Gastrocnemius medialis (tissue), 4 donors: ENCODE results near the gene UBC.

Source experiments
- CTCF ChIP-seq, 5 experiments: fragments of 450-650 bp in 3 of 5; fragments of 200-600 bp in 2 of 5; sonication (generic) in 2 of 5; IDR thresholded peaks in 4 of 5; conservative IDR thresholded peaks in 1 of 5; 1 replicate in 4 of 5; 2 replicates in 1 of 5; pipeline ENCODE4 v1.5.1; 2016 to 2019; ENCODE audit warnings: antibody characterized with exemption in 5 of 5, mild to moderate bottlenecking in 3 of 5, moderate library complexity in 3 of 5
- POLR2A ChIP-seq, 2 donors: fragments of 450-650 bp; IDR thresholded peaks; one replicate each; pipeline ENCODE4 v1.6.1; 2017; ENCODE audit warnings: antibody characterized with exemption in 2 of 2, mild to moderate bottlenecking in 2 of 2, moderate library complexity in 2 of 2

- TF ChIP-seq CTCF (IDR thresholded peaks at IDR 0.05 in 4 of 5, conservative IDR thresholded peaks at IDR 0.05 in 1 of 5) (no peak), POLR2A (IDR thresholded peaks at IDR 0.05) (no peak)
These were observed 34.6 kb upstream of the UBC start for GRCh38 chr12:124949066-124949465.
